Osteocyte (in vitro differentiated cells): ENCODE data around the gene PAQR4. TPM values are rescaled to one million over a fixed set of nuclear protein-coding genes. Genes with fewer than 3 reads are reported as not detected.

Experiments used
- DNase-seq: peaks from one replicate; pipeline ENCODE4 v3.0.0; 2021; ENCODE audit warnings: mixed read lengths; ENCODE audit not compliant: unreplicated experiment; ENCODE audit errors: extremely low spot score
- H3K27ac Mint-ChIP-seq: one replicate; pipeline ENCODE4 v1.8.0; 2021; ENCODE audit warnings: mild to moderate bottlenecking, mixed read lengths; ENCODE audit not compliant: unreplicated experiment
- H3K27me3 Mint-ChIP-seq: one replicate; pipeline ENCODE4 v1.8.0; 2021; ENCODE audit warnings: mixed read lengths; ENCODE audit not compliant: unreplicated experiment
- H3K36me3 Mint-ChIP-seq: one replicate; pipeline ENCODE4 v1.8.0; 2021; ENCODE audit warnings: mixed read lengths; ENCODE audit not compliant: unreplicated experiment
- H3K4me1 Mint-ChIP-seq: one replicate; pipeline ENCODE4 v1.8.0; 2021; ENCODE audit warnings: mixed read lengths; ENCODE audit not compliant: unreplicated experiment
- H3K4me3 Mint-ChIP-seq: one replicate; pipeline ENCODE4 v1.8.0; 2021; ENCODE audit warnings: mild to moderate bottlenecking, moderate library complexity, mixed read lengths; ENCODE audit not compliant: unreplicated experiment
- H3K9me3 Mint-ChIP-seq: one replicate; pipeline ENCODE4 v1.8.0; 2021; ENCODE audit warnings: mixed read lengths; ENCODE audit not compliant: unreplicated experiment
- total RNA-seq: library from RNA; stranded (reverse); gene quantifications from 2 replicates; pipeline ENCODE4 v1.2.1, GENCODE V29; 2021
- TF ChIP-seq, protein P1 (sequence below): fragments of 200-600 bp; sonication (generic); IDR thresholded peaks from 2 replicates; pipeline ENCODE4 v1.5.0; 2021; ENCODE audit warnings: antibody characterized with exemption, mild to moderate bottlenecking, moderate library complexity

Gene PAQR4
- total RNA-seq, 1 donor from 2014 or later, result 8.4 TPM

DNA sequence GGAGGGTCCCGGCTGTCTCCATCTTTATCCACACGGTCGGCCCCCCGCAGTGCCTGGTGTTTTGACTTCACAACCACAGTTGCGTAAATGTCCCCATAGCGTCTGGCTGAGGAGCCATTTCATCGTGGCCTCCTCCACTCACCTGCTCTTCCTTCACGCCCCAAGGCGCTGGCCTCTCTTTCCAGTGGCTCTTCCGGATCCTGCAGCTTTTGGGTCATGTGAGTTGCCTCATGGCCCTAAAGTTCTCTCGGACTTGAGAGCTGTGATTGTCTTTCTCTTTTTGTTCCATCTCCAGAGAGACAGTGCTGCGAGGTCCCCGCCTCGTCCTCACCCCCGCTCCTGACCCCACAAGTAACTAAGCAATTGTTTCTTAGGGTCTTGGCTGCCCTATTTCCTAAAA is 34.7 kb upstream of the PAQR4 start:
- peaks cover 23% of the 10 kb centered on the region for H3K36me3 Mint-ChIP-seq
- no peaks in the 10 kb centered on the region for H3K27me3 Mint-ChIP-seq
- H3K4me3 Mint-ChIP-seq, result no peak overlapping the region
- no peaks in the 10 kb centered on the region for H3K4me1 Mint-ChIP-seq
- DNase-seq, result no peak
- no peak overlapping the region for H3K27ac Mint-ChIP-seq
- TF ChIP-seq, protein P1, sequence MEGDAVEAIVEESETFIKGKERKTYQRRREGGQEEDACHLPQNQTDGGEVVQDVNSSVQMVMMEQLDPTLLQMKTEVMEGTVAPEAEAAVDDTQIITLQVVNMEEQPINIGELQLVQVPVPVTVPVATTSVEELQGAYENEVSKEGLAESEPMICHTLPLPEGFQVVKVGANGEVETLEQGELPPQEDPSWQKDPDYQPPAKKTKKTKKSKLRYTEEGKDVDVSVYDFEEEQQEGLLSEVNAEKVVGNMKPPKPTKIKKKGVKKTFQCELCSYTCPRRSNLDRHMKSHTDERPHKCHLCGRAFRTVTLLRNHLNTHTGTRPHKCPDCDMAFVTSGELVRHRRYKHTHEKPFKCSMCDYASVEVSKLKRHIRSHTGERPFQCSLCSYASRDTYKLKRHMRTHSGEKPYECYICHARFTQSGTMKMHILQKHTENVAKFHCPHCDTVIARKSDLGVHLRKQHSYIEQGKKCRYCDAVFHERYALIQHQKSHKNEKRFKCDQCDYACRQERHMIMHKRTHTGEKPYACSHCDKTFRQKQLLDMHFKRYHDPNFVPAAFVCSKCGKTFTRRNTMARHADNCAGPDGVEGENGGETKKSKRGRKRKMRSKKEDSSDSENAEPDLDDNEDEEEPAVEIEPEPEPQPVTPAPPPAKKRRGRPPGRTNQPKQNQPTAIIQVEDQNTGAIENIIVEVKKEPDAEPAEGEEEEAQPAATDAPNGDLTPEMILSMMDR, result no peak
- no peaks in the 10 kb centered on the region for H3K9me3 Mint-ChIP-seq

DNA sequence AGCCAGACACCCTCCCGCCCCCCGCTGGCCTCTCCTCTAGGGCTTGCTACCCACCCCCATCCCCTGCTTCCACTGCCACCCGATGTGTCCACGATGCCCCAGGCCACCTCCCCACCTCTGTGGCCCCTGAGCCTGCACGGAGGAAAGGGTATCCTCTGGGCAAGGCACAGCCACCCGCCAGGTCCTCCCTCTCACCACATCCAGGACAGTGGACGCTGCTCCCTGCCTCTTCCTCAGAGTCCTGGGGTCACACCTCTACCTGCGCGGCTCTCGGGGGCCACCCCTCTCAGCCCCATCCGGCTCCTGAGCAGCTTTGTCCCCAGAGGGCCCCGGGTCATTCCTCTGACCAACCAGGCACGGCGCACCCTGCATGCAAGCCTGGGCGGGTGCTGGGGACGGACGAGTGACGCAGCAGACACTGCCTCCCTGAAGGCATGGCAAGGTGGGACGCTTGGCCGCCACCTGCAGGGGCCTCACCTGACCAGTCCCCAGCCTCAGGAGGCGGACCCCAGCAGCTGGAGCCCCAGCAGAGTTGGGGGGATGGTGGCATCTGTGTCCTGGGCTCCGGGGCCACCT is 32.6 kb upstream of the PAQR4 start:
- H3K4me1 Mint-ChIP-seq, result no peaks in the 10 kb centered on the region
- no peak for DNase-seq
- H3K4me3 Mint-ChIP-seq, result no peak overlapping the region
- H3K36me3 Mint-ChIP-seq, result peaks cover 35% of the 10 kb centered on the region
- no peak overlapping the region for H3K27ac Mint-ChIP-seq
- TF ChIP-seq, protein P1, result no peak
- H3K27me3 Mint-ChIP-seq, result no peaks in the 10 kb centered on the region
- no peaks in the 10 kb centered on the region for H3K9me3 Mint-ChIP-seq

DNA sequence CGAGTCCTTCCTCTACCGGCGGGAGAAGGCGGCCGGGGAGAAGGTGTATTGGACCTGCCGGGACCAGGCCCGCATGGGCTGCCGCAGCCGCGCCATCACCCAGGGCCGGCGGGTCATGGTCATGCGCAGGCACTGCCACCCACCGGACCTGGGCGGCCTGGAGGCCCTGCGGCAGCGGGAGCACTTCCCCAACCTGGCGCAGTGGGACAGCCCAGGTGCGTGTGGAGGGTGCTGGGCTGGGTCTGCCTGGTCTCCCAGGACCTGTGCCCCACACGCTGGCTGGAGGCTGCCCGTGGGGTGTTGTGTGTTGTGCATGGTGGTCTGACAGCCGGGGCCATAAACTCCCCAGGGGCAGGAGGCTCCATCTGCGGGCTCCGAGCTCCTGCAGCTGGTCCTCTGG is 32.0 kb upstream of the PAQR4 start:
- H3K4me3 Mint-ChIP-seq, result no peak overlapping the region
- H3K4me1 Mint-ChIP-seq, result no peaks in the 10 kb centered on the region
- DNase-seq, result no peak
- H3K36me3 Mint-ChIP-seq, result peaks cover 38% of the 10 kb centered on the region
- no peaks in the 10 kb centered on the region for H3K9me3 Mint-ChIP-seq
- no peaks in the 10 kb centered on the region for H3K27me3 Mint-ChIP-seq
- no peak overlapping the region for H3K27ac Mint-ChIP-seq
- TF ChIP-seq, protein P1, result no peak

DNA sequence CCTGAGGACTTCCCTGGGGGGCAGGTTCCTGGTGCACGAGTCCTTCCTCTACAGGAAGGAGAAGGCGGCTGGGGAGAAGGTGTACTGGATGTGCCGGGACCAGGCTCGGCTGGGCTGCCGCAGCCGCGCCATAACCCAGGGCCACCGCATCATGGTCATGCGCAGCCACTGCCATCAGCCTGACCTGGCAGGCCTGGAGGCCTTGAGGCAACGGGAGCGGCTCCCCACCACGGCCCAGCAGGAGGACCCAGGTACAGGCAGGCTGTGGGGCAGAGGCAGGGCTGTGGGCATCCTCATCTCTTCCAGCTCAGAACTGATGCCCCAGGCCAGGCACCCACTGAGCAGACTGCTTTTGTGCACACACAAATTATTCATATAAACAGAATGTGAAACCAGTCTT is 30.9 kb upstream of the PAQR4 start:
- Mint-ChIP-seq H3K36me3 (peaks cover 41% of the 10 kb centered on the region), H3K9me3 (no peaks in the 10 kb centered on the region), H3K27ac (no peak overlapping the region), H3K4me1 (no peaks in the 10 kb centered on the region), H3K4me3 (no peak overlapping the region), H3K27me3 (no peaks in the 10 kb centered on the region)
- TF ChIP-seq, protein P1, result no peak
- DNase-seq, result no peak

DNA sequence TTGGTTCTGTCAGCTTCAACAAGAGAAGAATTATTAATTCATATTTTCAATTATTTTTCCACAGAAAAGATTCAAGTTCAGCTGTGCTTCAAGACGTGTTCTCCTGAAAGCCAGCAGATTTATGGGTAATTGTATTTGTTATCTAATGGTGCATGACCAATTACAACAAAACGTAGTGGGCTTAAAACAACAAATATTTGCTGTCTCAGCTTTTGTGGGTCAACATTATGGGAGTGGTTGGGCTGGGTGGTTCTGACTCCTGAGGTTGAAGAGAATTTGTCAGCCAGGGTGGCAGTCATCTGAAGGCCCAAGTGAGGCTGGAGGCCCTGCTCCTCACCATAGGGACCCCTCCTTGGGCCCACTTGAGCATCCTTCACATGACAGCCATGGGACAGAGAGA is 29.2 kb upstream of the PAQR4 start:
- TF ChIP-seq, protein P1, result no peak
- Mint-ChIP-seq H3K27me3 (no peaks in the 10 kb centered on the region), H3K36me3 (peaks cover 42% of the 10 kb centered on the region), H3K9me3 (no peaks in the 10 kb centered on the region), H3K4me3 (no peak overlapping the region), H3K27ac (no peak overlapping the region), H3K4me1 (no peaks in the 10 kb centered on the region)
- DNase-seq, result no peak
